Measurements from ENCODE around the gene BPGM. TPM values are rescaled to one million over a fixed set of nuclear protein-coding genes. Genes with fewer than 3 reads are reported as not detected.

The BPGM gene
- total RNA-seq, 1 experiment from 2014 or later, result 14.0 TPM

- H3K36me3 ChIP-seq (ENCODE audit: insufficient read depth, low read length, poor library complexity, severe bottlenecking), result no peaks in the 10 kb centered on the region
- no peak overlapping the region for H3K27ac ChIP-seq (ENCODE audit: low read depth, low read length, poor library complexity, severe bottlenecking)
- ChIA-PET CTCF (interaction anchor here (0.7 kb wide), 1 partner anchor 30 kb away, joined by 5 read pairs; no protein-coding TSS in a partner anchor), POLR2A (ENCODE audit: low non-redundant PET) (no interaction called here)
- H3K4me3 ChIP-seq (ENCODE audit: low read depth, low read length, poor library complexity, severe bottlenecking), result no peak overlapping the region
- DNase-seq (ENCODE audit: low spot score), result peak; percentile 33
- H3K27me3 ChIP-seq (replicated peaks; ENCODE audit: insufficient read depth, low read depth, low read length, poor library complexity), result no peaks in the 10 kb centered on the region
- TF ChIP-seq EZH2 (IDR thresholded peaks at IDR 0.05; ENCODE audit: borderline replicate concordance, low read depth, low read length, poor library complexity, severe bottlenecking) (no peak), CTCF (conservative IDR thresholded peaks at IDR 0.05; ENCODE audit: low read depth, low read length) (no peak)
- no TSS peak for BruUV-seq (replicated peaks)
- peaks cover 8% of the 10 kb centered on the region for H3K9me3 ChIP-seq (ENCODE audit: low read depth, low read length, poor library complexity, severe bottlenecking)
- intact Hi-C loops (cut with micrococcal nuclease; ENCODE audit: unreplicated experiment), result no loop called here
- peaks cover 23% of the 10 kb centered on the region for H3K4me1 ChIP-seq (ENCODE audit: insufficient read depth, low read length, poor library complexity, severe bottlenecking)
Measured at GRCh38 chr7:134671609-134672008, 25.0 kb downstream of the BPGM start.

GRCh38 chr7:134674424-134674823 is 27.8 kb downstream of the BPGM start:
- Histone ChIP-seq H3K9me3 (ENCODE audit: low read depth, low read length, poor library complexity, severe bottlenecking) (peaks cover 8% of the 10 kb centered on the region), H3K27ac (ENCODE audit: low read depth, low read length, poor library complexity, severe bottlenecking) (no peak overlapping the region), H3K4me3 (ENCODE audit: low read depth, low read length, poor library complexity, severe bottlenecking) (no peak overlapping the region), H3K36me3 (ENCODE audit: insufficient read depth, low read length, poor library complexity, severe bottlenecking) (no peaks in the 10 kb centered on the region), H3K4me1 (ENCODE audit: insufficient read depth, low read length, poor library complexity, severe bottlenecking) (peaks cover 21% of the 10 kb centered on the region), H3K27me3 (replicated peaks; ENCODE audit: insufficient read depth, low read depth, low read length, poor library complexity) (no peaks in the 10 kb centered on the region)
- no peak for DNase-seq (ENCODE audit: low spot score)
- ChIA-PET CTCF (no interaction called here), POLR2A (ENCODE audit: low non-redundant PET) (no interaction called here)
- TF ChIP-seq EZH2 (IDR thresholded peaks at IDR 0.05; ENCODE audit: borderline replicate concordance, low read depth, low read length, poor library complexity, severe bottlenecking) (no peak), CTCF (conservative IDR thresholded peaks at IDR 0.05; ENCODE audit: low read depth, low read length) (no peak)
- intact Hi-C loops (cut with micrococcal nuclease; ENCODE audit: unreplicated experiment), result no loop called here
- BruUV-seq (replicated peaks), result no TSS peak

GRCh38 chr7:134676743-134677142 is 30.1 kb downstream of the BPGM start:
- DNase-seq (ENCODE audit: low spot score), result no peak
- Histone ChIP-seq H3K9me3 (ENCODE audit: low read depth, low read length, poor library complexity, severe bottlenecking) (peaks cover 8% of the 10 kb centered on the region), H3K27me3 (replicated peaks; ENCODE audit: insufficient read depth, low read depth, low read length, poor library complexity) (no peaks in the 10 kb centered on the region), H3K27ac (ENCODE audit: low read depth, low read length, poor library complexity, severe bottlenecking) (no peak overlapping the region), H3K4me1 (ENCODE audit: insufficient read depth, low read length, poor library complexity, severe bottlenecking) (peaks cover 8% of the 10 kb centered on the region), H3K36me3 (ENCODE audit: insufficient read depth, low read length, poor library complexity, severe bottlenecking) (no peaks in the 10 kb centered on the region), H3K4me3 (ENCODE audit: low read depth, low read length, poor library complexity, severe bottlenecking) (no peak overlapping the region)
- intact Hi-C loops (cut with micrococcal nuclease; ENCODE audit: unreplicated experiment), result no loop called here
- ChIA-PET CTCF (no interaction called here), POLR2A (ENCODE audit: low non-redundant PET) (no interaction called here)
- BruUV-seq (replicated peaks), result no TSS peak
- TF ChIP-seq EZH2 (IDR thresholded peaks at IDR 0.05; ENCODE audit: borderline replicate concordance, low read depth, low read length, poor library complexity, severe bottlenecking), result no peak
- TF ChIP-seq CTCF (conservative IDR thresholded peaks at IDR 0.05; ENCODE audit: low read depth, low read length), result no peak
